GM20431 (cell line): ENCODE results near the gene ARID1B.

Experiments
- in situ Hi-C: fragments of 300-500 bp; cut with MseI, MboI; formaldehyde crosslinking; loops from one replicate; pipeline ENCODE4 v1.15.0; 2020; ENCODE audit warnings: low sequenced_read_pairs; ENCODE audit not compliant: unreplicated experiment

Gene ARID1B

DNA sequence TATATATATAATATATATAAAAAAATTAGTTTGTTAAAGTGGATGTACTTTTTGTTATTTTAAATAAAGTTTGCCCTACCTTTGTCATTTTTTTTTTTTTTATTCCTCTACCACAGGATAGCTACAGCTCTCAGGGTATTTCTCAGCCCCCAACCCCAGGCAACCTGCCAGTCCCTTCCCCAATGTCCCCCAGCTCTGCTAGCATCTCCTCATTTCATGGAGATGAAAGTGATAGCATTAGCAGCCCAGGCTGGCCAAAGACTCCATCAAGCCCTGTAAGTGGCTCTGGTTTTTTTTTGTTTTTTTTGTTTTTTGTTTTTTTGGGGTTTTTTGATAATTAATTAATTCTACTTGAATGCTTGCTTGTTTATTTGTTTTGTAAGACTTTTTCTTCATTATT is 397.6 kb downstream of the ARID1B start:
- in situ Hi-C loops = no loop called here

DNA sequence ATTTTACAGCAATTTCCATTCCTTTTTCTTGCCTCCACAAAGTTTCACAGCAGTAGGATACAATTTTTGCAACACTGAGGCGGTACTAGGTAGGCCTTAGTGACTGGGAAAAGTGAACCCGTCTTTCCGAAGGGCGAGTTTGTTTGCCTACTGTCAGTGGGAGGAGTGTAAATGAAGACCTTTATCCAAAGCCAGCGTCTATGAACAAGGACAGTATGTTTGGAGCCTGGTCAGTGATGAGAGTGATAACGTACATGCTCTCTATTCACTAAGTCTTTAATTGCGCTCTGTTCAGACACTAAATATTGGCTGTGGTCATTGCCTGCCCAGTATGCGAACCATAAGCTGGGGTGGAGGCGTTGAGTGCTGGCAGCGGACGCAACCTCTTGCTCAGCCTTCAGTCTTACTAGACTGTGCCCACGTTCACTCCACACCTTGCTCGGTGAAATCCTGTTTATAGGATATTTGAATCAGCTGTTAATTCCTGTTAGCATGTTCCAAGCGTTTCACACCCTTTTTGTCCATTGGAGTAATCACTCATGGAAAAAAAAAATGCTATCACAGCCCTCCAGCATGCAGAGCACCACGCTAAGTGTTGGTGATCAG is 400.7 kb downstream of the ARID1B start:
- in situ Hi-C loops = no loop called here

DNA sequence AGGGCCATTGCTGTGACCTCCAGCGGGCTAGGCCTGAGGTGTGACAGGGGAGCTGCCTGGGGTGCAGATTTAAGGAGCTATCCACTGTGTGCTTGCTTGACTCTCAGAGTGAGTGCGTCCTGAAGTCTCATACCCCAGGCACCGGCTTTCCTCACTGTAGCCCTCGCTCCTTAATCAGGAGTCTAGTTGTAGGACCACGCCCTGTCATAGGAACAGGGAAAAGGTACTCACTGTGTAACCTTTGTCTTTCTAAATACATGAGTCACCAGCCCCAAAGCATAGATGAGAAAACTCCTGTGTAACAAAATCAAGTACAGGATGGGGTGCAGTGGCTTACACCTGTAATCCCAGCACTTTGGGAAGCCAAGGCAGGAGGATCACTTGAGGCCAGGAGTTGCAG is 404.5 kb downstream of the ARID1B start:
- in situ Hi-C loops = no loop called here

DNA sequence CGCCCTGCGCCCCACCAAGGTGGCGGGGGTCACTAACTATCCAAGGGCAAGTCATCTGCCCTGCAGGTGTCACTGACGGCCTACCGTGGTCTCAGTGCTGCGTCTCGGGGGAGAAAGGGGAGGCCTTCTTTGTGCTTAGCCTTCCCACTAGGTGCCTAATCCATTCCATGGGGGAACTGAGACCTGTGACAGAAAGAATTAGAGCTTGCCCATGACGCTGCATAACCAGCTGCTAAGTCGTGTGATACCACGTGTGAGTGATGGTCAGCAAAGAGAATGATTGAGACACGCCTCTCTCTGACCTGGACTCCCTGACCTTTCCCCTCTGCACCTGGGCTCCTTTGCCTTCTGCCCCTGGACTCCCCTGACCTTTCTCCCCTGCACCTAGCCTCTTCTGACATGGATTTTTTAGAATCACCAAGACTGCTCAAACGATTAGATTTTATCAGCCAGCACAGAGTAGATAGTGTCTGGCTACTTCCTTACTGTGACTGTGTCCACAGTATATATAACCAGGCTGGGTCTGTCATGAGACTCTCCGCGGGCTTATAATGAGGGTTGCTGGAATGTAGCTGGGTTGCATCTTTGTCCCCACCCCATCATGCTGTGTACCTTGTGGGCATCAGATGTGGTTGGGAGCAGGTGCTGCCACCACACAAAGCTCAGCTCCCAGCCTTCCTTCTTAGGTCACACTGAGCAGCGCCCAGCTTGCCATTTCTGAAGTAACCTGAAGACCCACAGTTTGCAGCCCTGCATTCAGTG is 405.5 kb downstream of the ARID1B start:
- in situ Hi-C loops = no loop called here

DNA sequence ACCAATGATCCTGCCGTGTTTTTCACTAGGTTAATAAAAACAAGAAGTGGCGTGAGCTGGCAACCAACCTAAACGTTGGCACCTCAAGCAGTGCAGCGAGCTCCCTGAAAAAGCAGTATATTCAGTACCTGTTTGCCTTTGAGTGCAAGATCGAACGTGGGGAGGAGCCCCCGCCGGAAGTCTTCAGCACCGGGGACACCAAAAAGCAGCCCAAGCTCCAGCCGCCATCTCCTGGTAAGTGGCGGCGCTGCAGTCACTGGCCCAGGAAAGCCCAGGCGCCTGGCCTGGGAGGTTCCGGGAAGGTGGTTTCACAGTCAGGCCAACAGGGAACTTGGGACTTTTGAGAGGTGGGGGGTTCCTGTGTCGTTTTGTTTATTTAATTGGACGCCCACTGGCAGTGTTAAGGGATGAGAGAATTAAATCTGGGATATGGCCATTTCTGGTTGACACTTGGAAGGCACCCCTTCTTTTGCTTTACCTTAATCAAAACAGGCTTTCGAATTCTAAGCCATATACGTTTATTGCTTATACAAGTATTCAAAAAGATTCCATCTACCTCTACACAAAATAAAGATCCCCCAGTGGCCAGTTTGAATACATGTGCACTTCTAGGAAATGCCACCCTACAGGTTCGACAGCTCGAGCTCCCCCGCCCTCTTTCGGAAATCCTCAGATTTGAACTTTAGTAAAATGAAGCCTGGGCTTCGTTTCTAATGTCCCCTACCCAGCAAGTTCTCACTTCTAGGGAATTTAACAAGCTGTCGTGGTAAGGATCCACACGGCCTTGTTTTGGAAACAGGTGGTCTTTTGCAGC is 407.2 kb downstream of the ARID1B start:
- in situ Hi-C loops = no loop called here

DNA sequence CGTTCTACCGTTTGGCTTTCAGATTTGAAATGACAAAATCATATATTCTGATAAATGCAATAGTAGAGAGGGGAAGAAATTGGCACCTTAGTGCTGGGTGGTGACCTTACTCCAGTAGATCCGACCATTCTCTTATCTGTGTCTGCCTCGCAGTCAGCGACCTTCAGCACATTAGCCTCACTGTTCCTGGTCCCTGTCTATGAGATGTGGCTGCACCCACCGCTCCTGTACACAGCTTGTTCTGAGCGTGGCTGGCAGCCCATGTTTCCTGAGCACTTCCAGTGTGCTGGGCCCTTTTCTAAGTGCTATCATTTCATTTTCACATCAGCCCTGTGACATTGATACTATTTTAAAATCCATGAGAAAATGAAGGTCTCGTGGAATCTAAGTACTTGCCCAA is 408.0 kb downstream of the ARID1B start:
- in situ Hi-C loops = no loop called here

DNA sequence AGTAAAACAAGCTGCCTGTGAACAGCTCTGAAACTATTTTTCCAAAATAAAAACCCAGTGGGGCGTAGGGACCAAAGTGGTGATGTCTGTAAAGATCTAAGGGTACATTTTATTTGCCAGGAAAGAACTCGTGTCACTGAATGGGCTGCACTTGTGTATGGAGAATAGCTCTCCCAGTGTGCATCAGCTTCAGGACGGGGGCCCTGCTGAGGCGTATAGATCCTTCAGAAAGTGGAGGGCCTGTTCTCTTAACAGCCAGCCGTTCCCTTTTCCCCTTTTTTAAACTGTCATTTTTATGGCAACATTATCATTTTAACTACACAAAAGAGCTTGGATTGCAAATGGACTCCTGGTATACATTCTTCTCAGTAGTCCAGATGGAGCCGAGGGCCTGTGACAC is 408.8 kb downstream of the ARID1B start:
- in situ Hi-C loops = no loop called here

DNA sequence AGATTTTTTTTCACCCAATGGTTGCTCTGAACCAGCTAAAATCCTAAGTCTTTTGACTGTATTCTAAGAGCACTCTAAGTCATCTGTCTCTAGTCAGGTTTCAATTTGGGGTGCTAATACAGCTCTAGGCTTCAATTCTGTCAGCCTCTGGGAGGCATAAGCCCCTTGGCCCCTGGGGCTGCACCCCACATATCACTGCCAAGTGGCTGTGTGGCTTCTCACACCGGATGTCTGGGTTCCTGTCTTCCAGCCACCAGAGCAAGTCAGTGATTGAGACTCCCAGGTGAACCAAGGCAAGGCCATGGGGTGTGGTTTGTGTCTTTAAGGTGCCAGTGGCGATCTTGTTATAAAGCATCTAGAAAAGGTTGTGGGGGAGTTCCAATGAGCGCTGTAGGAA is 409.6 kb downstream of the ARID1B start:
- in situ Hi-C loops = no loop called here

DNA sequence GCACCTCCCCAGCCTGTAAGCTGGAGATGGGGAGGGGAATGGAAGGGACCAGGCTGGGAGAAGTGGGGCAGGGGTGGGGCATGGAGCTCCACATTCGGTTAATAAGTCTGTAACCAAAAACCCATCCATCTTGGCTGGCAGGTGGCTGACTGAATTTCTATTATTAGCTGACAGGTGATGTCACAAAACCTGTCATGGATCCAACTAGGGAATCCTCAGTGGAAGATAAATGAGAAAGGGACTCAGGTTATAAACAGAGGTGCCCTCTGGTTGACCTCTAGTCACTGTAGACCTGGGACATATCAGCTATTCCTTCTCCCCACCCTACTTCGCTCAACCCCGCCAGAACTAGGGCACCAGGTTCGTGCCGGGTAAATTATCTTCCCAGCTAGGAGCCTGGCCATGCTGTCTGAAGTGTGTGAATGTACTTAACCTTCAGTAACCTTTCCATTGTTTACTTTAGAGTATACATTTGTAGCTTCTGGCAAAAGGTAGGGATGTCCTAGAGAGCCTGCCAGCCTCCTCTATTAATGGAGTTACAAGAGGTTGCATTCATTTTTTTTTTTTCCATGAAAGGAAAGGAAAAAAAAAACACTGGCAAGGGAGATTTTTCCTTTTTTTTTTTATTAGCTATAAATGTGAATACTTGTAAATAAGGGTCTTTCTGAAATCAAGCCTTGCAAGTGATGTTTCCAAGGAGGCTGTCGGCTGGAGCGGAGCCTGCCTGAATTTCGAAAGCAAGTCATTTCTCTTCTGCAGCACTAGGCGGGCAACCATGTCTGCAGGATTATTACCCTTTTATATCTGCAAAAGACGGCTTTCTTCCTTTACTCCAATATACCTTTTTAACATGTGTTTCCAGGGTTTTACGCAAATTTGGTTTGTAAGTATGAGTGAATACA is 410.3 kb downstream of the ARID1B start:
- in situ Hi-C loops = no loop called here

DNA sequence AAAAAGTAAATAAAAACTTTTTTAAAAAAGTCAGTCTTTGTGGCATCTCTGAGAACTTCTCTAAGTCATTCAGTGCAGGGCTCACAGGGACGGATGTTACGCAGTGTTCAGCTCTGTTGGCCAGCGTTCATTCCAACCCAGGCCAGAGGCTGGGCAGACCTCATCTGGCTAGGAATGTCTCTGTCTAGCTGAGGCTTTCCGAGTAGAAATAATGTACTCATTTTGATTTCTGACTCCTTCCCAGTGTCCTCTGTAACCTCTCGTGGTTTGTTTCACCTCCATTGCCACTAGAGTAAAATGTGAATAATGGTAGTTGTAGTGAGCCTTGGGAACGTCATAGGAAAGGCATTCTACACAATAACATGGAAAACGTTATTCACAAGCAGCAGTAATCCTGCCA is 411.0 kb downstream of the ARID1B start:
- in situ Hi-C loops = no loop called here

DNA sequence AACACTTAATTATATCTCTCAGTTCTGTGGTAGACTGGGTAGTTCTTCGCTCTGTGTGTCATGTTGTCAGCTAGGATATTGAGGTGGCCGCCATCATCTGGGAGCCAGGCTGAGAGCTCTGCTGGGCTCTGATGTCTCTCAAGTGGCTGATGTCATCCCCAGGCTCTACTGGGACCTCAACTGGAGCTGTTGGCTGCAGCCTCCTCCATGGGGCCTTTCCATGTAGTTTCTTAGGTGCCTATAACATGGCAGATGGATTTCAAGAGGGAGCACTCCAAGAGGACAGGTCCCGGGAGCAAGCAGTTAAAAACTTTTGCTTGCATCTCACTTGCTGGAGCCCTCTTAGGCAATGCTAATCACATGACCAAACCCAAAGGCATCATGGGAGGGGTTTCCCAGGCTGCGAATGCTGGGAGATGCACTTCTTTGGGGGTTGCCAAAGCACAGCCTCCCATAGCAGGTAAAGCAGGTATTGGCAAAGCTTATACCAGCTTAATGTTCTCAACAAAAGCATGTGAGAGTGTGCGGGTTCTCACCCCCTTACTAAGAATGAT is 416.3 kb downstream of the ARID1B start:
- in situ Hi-C loops = no loop called here

DNA sequence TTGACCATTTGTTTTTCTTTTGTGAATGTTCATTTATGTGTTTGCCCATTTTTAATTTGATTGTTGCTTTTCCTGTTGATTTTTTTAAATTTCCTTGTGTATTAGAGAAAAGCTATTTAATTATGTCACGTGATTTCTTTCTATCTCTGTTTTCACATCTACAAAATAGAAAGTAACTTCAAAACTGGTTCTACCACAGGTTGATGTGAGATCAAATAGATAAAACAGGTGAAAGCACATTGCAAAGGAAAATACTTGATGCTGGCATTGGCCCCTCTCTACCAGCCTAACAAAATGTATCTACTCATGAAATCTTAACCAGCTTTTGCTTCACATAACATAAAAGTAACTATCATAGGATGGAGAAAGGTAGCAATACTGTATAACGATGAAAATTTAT is 416.9 kb downstream of the ARID1B start:
- in situ Hi-C loops = no loop called here

DNA sequence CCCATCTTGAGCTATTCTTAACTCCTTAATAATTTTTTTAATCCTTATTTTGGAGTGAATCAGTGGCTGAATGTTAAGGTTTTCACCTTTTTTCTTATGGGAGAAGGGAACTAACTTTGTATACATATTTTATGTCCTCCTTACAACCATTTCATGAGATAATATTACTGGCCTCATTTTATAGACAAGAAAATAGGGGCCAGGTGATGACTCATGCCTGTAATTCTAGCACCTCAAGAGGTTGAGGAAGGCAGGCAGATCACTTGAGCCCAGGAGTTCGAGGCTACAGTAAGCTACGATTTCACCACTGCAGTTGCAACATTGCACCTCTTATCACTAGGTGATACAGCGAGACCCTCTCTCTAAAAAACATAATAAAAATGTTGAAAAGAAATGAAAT is 417.5 kb downstream of the ARID1B start:
- in situ Hi-C loops = no loop called here

DNA sequence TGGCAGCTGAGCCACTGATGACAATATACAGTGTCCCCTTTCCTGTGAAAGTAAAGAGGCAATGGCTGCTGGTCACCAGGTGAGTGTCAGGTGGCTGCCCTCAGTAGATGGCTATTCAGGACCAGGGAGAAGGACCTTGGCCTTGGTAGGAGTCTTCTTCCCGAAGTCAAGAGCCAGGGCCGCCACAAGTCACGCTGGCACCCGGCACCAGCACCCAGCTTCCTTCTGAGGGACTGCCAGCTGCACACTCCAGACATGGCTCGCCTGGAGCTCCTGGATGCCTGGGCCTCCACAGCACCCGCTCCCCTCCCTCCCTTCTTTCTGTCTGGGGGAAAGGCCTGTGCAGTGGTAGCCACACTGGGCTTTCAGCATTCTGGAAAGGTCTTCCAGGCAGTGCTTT is 419.2 kb downstream of the ARID1B start:
- in situ Hi-C loops = no loop called here

DNA sequence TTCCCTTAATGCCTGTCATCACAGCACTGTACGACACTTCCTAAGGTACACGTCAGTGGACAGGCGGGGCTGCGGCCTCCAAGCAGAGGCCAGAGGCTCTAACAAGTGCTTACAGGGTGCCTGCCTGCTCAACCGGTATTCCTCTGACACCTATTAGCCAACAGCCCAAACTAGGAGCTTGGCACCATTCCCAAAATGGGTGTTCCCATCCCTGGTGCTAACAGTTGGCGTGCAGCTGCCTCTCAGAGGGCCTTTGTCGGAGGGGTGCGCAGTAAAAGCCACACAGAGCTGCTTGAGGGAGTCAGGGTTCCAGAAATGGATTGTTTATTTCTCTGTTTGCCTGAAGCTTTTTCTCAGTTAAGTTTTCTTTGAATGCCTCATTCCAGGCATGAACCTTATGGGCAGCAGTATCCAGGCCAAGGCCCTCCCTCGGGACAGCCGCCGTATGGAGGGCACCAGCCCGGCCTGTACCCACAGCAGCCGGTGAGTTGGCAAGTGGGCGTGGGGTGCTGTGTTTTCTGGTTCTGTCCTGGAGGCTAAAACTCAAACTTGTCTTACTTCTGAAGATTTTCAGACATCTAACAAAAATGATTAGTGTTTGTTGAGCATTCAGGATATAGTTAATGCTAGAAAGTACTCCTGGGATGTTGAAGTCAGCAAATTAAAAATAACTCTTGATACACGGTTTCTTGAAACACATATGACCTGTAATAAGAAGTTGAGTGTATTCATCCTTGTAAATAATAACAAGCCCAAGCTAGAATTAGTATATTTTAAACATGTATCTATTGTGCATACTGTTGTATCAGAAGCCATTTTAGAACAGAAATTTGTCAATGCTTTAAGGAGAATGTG is 421.5 kb downstream of the ARID1B start:
- in situ Hi-C loops = no loop called here

DNA sequence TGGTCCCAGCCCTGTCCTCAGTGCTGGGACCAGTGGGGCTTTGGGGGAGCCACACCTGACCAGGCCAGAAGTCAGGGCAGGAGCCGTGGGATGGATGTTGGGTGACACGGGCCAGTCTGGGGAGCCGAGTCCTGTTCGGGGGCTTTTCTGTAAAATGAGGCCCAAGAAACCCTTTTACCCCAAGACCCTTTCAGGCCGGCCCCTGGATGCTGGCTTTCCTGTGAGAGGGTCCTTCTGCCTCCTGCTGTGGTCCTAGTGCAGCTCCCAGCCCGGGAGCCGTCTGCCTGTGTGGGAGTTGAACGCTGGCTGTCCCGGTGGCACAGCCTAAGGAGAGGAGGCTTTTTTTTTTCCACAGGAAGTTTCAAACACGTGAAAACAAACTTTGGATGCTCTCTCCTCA is 422.9 kb downstream of the ARID1B start:
- in situ Hi-C loops = no loop called here

DNA sequence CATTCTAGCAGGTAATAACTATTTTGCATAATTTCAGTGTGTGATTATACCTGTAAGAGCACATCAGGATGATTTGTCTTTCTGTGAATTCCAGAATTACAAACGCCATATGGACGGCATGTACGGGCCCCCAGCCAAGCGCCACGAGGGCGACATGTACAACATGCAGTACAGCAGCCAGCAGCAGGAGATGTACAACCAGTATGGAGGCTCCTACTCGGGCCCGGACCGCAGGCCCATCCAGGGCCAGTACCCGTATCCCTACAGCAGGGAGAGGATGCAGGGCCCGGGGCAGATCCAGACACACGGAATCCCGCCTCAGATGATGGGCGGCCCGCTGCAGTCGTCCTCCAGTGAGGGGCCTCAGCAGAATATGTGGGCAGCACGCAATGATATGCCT is 423.4 kb downstream of the ARID1B start:
- in situ Hi-C loops = no loop called here

DNA sequence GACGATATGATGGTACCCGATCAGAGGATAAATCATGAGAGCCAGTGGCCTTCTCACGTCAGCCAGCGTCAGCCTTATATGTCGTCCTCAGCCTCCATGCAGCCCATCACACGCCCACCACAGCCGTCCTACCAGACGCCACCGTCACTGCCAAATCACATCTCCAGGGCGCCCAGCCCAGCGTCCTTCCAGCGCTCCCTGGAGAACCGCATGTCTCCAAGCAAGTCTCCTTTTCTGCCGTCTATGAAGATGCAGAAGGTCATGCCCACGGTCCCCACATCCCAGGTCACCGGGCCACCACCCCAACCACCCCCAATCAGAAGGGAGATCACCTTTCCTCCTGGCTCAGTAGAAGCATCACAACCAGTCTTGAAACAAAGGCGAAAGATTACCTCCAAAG is 423.9 kb downstream of the ARID1B start:
- in situ Hi-C loops = no loop called here

DNA sequence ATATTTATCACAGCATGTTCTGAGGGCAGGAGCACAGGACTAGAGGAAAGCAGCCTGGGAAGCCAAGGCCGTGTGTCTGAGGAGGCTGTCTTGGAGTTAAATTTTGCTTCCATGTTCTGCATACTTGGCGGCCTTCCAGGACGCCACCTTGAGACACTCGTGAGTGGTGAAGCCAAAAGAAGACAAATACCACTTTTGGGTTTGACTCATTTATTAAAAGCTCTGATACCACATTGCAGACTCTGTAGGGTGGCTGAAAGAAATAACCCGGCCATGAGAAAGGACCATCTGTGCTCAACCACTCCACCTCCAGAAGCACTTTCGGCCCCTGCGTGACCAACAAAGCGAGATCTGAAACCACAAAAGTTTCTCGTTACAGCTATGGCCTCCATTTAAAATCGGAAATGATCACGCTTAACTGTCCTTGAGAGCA is 426.1 kb downstream of the ARID1B start:
- in situ Hi-C loops = no loop called here
